ENCODE results near the gene PLPP4.
A peak's percentile ranks its signal among the peaks of the same experiment; 100 is the strongest.

The PLPP4 gene

GRCh38 chr10:120456626-120457430 is at the start of gene PLPP4:
TSS of gene PLPP4 (plus strand) at chr10:120457227. CDS start at chr10:120457306, 79 bp downstream.
- peak; percentile 31 for DNase-seq

GRCh38 chr10:120409816-120410215 is 47.2 kb upstream of the PLPP4 start:
- DNase-seq, result no peak

- DNase-seq, result no peak
Observed at GRCh38 chr10:120414946-120415345, 42.1 kb upstream of the PLPP4 start.

- DNase-seq, result no peak
Observed at GRCh38 chr10:120415709-120416330, 41.2 kb upstream of the PLPP4 start.

GRCh38 chr10:120420421-120420820 is 36.6 kb upstream of the PLPP4 start:
- DNase-seq, result no peak

- peak; percentile 8 for DNase-seq
Observed at GRCh38 chr10:120421250-120421649, 35.8 kb upstream of the PLPP4 start.

- no peak for DNase-seq
Observed at GRCh38 chr10:120422457-120422856, 34.6 kb upstream of the PLPP4 start.

- DNase-seq, result peak; percentile 57
Observed at GRCh38 chr10:120423431-120424197, 33.4 kb upstream of the PLPP4 start.

- no peak for DNase-seq
Observed at GRCh38 chr10:120424198-120424464, 32.9 kb upstream of the PLPP4 start.

GRCh38 chr10:120426306-120426705 is 30.7 kb upstream of the PLPP4 start:
- DNase-seq, result no peak

- no peak for DNase-seq
Observed at GRCh38 chr10:120428754-120429153, 28.3 kb upstream of the PLPP4 start.

GRCh38 chr10:120429395-120429794 is 27.6 kb upstream of the PLPP4 start:
- no peak for DNase-seq

GRCh38 chr10:120431251-120431651 is 25.8 kb upstream of the PLPP4 start:
- no peak for DNase-seq

- no peak for DNase-seq
Observed at GRCh38 chr10:120432209-120432608, 24.8 kb upstream of the PLPP4 start.

GRCh38 chr10:120433141-120433540 is 23.9 kb upstream of the PLPP4 start:
- no peak for DNase-seq

- no peak for DNase-seq
Observed at GRCh38 chr10:120436439-120437112, 20.5 kb upstream of the PLPP4 start.

- DNase-seq, result no peak
Observed at GRCh38 chr10:120437541-120437940, 19.5 kb upstream of the PLPP4 start.

- no peak for DNase-seq
Observed at GRCh38 chr10:120451968-120452367, 5.1 kb upstream of the PLPP4 start.

GRCh38 chr10:120453319-120453718 is 3.7 kb upstream of the PLPP4 start:
- no peak for DNase-seq

- DNase-seq, result no peak
Observed at GRCh38 chr10:120453886-120454285, 3.1 kb upstream of the PLPP4 start.

GRCh38 chr10:120455004-120455403 is 2.0 kb upstream of the PLPP4 start:
- DNase-seq, result no peak

GRCh38 chr10:120455606-120456005 is 1.4 kb upstream of the PLPP4 start:
- DNase-seq, result no peak

GRCh38 chr10:120456143-120456625 is 843 bp upstream of the PLPP4 start:
- DNase-seq, result no peak

Data from DMS53 (cell line).